ENCODE data around the gene NUDT22.

The NUDT22 gene

GRCh38 chr11:64229090-64229743 is 3.1 kb downstream of the NUDT22 start:
- DNase-seq (ENCODE audit: low spot score), result no peak

- DNase-seq (ENCODE audit: low spot score), result no peak
Observed at GRCh38 chr11:64229744-64230170, 3.7 kb downstream of the NUDT22 start.

DNA sequence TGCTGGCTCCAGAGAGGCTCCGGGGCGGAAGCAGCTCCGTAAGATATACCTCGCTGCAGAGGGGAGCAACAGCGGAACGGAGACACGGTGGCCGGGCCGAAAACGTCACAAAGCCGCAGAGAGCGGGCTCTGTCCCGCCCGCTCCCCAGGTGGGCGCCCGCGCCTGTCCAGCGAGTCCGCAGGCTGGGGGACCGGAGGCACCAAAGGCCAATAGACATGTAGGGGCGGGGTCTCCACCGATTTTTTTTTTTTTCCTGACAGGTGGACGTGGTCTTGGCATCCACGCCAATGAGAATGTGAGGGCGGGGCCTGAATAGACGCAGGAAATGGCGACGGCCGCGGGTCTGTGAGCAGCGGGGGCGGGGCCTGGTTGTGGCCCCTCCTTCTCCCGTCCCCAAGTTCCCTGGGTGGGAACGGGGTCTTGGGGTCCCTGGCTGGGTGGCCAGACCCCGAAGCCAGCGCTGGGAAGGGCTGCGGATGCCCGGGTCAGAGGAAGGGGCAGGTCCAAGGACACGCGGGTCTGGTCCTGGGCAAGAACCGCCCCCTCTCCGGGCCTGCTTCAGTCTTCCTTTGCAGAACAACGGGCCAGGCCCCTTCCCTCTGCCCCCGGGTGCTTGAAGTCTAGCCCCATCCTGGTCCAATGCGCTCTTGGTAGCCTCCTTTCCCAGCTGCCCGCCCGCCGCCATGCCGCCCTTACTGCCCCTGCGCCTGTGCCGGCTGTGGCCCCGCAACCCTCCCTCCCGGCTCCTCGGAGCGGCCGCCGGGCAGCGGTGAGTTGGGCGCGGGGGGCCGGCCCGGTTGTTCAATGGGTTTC is 4.3 kb downstream of the NUDT22 start, which contains the start of gene DNAJC4:
DNAJC4 (plus strand) TSS at position 378 of the 814 bp plus-strand sequence; CDS start at position 685, 307 bp downstream.
- peak; percentile 81 for DNase-seq (ENCODE audit: low spot score)

DNA sequence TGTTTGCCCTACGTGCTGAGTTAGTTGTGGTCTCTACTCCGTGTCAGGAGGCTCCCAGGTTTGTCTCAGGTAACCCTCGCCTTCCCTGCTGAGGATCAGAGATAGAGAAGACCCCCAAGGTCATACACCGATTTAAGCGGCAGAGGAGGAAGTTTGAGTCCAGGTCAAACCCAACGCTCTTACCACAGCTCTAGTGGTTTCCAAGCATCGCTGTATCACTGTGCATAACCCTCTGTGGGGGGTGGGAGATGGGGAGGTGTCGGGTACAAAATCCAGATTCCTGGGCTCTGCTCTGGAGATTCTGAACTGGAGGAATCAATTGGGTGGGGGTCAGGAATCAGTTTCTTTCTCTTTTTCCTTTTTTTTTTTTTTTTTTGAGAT is 4.9 kb downstream of the NUDT22 start:
- no peak for DNase-seq (ENCODE audit: low spot score)

GRCh38 chr11:64231546-64231945 is 5.5 kb downstream of the NUDT22 start:
- no peak for DNase-seq (ENCODE audit: low spot score)

GRCh38 chr11:64232182-64232966 is 6.3 kb downstream of the NUDT22 start:
- no peak for DNase-seq (ENCODE audit: low spot score)

- DNase-seq (ENCODE audit: low spot score), result no peak
Observed at GRCh38 chr11:64232967-64233315, 6.9 kb downstream of the NUDT22 start.

DNA sequence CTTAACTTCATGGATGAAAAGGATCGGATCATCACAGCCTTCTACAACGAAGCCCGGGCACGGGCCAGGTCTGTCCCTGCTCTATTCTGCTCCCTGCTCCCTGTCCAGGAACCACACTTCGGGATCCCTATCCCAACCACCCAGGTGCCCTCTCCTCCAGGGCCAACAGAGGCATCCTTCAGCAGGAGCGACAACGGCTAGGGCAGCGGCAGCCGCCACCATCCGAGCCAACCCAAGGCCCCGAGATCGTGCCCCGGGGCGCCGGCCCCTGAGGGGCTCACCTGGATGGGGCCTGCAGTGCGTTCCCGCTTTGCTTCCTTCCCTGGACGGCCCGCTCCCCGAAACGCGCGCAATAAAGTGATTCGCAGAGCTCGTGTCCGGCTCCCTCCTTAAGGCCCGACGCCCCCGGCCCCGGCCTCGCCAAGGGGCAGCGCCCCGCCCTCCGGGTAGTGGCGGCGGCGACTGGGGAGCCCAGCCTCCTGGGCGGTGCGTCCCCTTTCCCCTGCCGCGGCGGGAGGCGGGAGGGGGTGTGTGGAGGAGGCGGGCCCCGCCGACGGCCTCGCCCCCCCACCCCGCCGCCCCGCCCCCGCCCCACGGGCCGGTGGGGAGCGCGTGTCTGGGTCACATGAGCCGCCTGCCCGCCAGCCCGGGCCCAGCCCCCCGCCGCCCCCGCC is 8.0 kb downstream of the NUDT22 start, which contains the start of gene VEGFB:
VEGFB (plus strand) TSS at position 672 of the 674 bp plus-strand sequence. CDS start 250 bp downstream, outside the sequence.
- DNase-seq (ENCODE audit: low spot score), result peak; percentile 69

DNA sequence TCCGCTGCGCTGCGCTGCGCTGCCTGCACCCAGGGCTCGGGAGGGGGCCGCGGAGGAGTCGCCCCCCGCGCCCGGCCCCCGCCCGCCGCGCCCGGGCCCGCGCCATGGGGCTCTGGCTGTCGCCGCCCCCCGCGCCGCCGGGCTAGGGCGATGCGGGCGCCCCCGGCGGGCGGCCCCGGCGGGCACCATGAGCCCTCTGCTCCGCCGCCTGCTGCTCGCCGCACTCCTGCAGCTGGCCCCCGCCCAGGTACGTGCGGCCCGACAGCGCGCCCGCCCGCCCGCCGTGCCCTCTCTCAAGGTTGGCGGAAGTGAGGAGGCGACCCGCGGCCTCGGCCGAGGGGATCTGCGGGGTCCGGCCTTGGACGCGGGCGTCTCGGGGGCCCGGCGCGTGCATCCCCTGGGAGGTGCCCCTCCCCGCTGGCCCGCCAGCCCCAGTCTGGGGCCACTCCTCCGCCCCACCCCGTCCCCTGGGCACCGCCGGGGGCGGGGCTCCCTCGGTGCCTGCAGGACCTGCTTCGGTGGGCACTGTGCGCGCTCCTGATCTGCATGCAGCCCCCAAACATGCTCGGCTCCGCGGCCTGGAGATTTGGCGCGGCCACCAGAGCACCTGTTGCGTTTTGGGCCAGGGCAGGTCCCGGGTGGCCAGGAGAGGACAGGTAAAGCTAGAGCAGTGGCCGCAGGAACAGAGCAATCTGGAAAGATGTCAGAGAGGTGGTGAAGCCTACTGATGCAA is 8.7 kb downstream of the NUDT22 start:
- peak; percentile 51 for DNase-seq (ENCODE audit: low spot score)

- DNase-seq (ENCODE audit: low spot score), result no peak
Observed at GRCh38 chr11:64235437-64236161, 9.5 kb downstream of the NUDT22 start.

DNA sequence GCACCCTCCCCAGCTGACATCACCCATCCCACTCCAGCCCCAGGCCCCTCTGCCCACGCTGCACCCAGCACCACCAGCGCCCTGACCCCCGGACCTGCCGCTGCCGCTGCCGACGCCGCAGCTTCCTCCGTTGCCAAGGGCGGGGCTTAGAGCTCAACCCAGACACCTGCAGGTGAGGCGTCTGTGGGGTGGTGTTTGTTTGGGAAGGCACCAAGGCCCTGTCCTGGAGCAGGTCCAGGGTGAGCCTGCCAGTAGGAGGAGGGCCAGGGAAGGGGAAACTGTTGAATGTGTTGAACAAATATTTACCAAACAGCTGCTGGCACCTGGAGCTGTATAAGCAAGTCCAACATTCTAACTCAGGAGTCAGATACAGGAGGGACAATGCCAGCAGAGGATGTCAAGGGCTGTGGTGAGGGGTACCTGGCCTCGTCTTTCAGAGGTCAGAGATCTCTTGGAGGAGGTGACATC is 11.4 kb downstream of the NUDT22 start:
- DNase-seq (ENCODE audit: low spot score), result no peak

- no peak for DNase-seq (ENCODE audit: low spot score)
Observed at GRCh38 chr11:64238076-64238475, 12.0 kb downstream of the NUDT22 start.

GRCh38 chr11:64238999-64239398 is 12.9 kb downstream of the NUDT22 start:
- DNase-seq (ENCODE audit: low spot score), result no peak

- DNase-seq (ENCODE audit: low spot score), result no peak
Observed at GRCh38 chr11:64239662-64240434, 13.8 kb downstream of the NUDT22 start.

- DNase-seq (ENCODE audit: low spot score), result peak; percentile 99
Observed at GRCh38 chr11:64240435-64241240, 14.6 kb downstream of the NUDT22 start, which contains the start of gene FKBP2. Gene FKBP2, plus strand, starts transcription at chr11:64241095. Its CDS starts 1,293 bp downstream, at chr11:64242388.

GRCh38 chr11:64241241-64241490 is 15.1 kb downstream of the NUDT22 start:
- DNase-seq (ENCODE audit: low spot score), result peak; percentile 97

GRCh38 chr11:64241491-64242374 is 15.7 kb downstream of the NUDT22 start:
- peak; percentile 66 for DNase-seq (ENCODE audit: low spot score)

Data from hepatic stellate cell (primary cell).